HCT116 (cell line): ENCODE measurements around the gene YY2. TPM values are rescaled to one million over a fixed set of nuclear protein-coding genes. Genes with fewer than 3 reads are reported as not detected.
A peak's percentile ranks its signal among the peaks of the same experiment; 100 is the strongest.

Experiments used
- ATAC-seq: fragments of 200-7000 bp; cut with Tn5 transposase; 2 replicates; pipeline ENCODE4 v1.9.1; 2020; ENCODE audit warnings: mild to moderate bottlenecking, moderate library complexity
- BruUV-seq: library from RNA; stranded (reverse); fragments of 400-500 nt; replicated peaks from 2 replicates; lab custom pipeline; 2021; lab: Mats Ljungman, UMichigan
- CTCF ChIA-PET: fragments of 300-600 bp; sonication (Branson Sonifier 250); formaldehyde crosslinking; loops from one replicate; lab custom pipeline; 2021; ENCODE audit warnings: antibody characterized with exemption; lab: Charles Lee
- POLR2A ChIA-PET: fragments of 300-600, 350-600 bp; sonication (Branson Sonifier 250); formaldehyde crosslinking; loops from one replicate; lab custom pipeline; 2021; ENCODE audit warnings: antibody characterized with exemption; lab: Charles Lee
- RAD21 ChIA-PET, 2 experiments: fragments of 300-600 bp; sonication (Branson Sonifier 250); formaldehyde crosslinking; loops; one replicate each; lab custom pipeline; 2023; ENCODE audit warnings: low total read pairs in 2 of 2; ENCODE audit not compliant: uncharacterized antibody in 2 of 2, unreplicated experiment in 2 of 2, low non-redundant PET in 1 of 2; lab: Charles Lee
- DNase-seq: peaks from one replicate; pipeline ENCODE4 v3.0.0-alpha.2; 2010; ENCODE audit warnings: low read depth, low spot score
- H2AFZ ChIP-seq: fragments of 200-600 bp; shearing (Covaris generic), sonication (generic); 2 replicates; pipeline ENCODE4 v1.6.1; 2017; ENCODE audit warnings: low read depth, mixed run types, mixed read lengths, antibody characterized with exemption, low read length; ENCODE audit not compliant: poor library complexity, severe bottlenecking
- H3K27ac ChIP-seq: 2 replicates; pipeline ENCODE4 v1.5.1; 2012; ENCODE audit warnings: low read depth, low read length
- H3K27me3 ChIP-seq: fragments of 200-600 bp; sonication (generic); 2 replicates; pipeline ENCODE4 v1.6.1; 2016; ENCODE audit warnings: mixed run types, low read length, mixed read lengths; ENCODE audit not compliant: insufficient read depth
- H3K36me3 ChIP-seq, 2 experiments: fragments of 200-500 bp in 1 of 2; fragments of 200-600 bp in 1 of 2; sonication (Bioruptor generic) in 1 of 2; sonication (generic) in 1 of 2; 2 replicates each; pipeline versions ENCODE4 v1.5.1 to v1.6.1; 2014 to 2016; ENCODE audit warnings: low read length in 2 of 2, inconsistent platforms in 1 of 2, mixed read lengths in 1 of 2, mixed run types in 1 of 2; ENCODE audit not compliant: insufficient read depth in 2 of 2, control insufficient read depth in 1 of 2
- H3K4me1 ChIP-seq, 2 experiments: fragments of 200-600 bp in 1 of 2; sonication (generic) in 1 of 2; 2 replicates each; pipeline versions ENCODE4 v1.5.1 to v1.6.1; 2012 to 2017; ENCODE audit warnings: low read length in 2 of 2, inconsistent platforms in 1 of 2, mild to moderate bottlenecking in 1 of 2, mixed read lengths in 1 of 2, mixed run types in 1 of 2, moderate library complexity in 1 of 2; ENCODE audit not compliant: insufficient read depth in 2 of 2, control insufficient read depth in 1 of 2
- H3K4me2 ChIP-seq: fragments of 200-600 bp; sonication (generic); 2 replicates; pipeline ENCODE4 v1.6.1; 2017; ENCODE audit warnings: mixed run types, low read length, mixed read lengths
- H3K4me3 ChIP-seq, 2 experiments: fragments of 200-600 bp in 1 of 2; sonication (generic) in 1 of 2; replicated peaks in 1 of 2; 2 replicates each; pipeline ENCODE4 v1.5.1; 2011 to 2016; ENCODE audit warnings: low read length in 2 of 2, control low read depth in 1 of 2, low read depth in 1 of 2, mild to moderate bottlenecking in 1 of 2, mixed read lengths in 1 of 2, mixed run types in 1 of 2
- H3K79me2 ChIP-seq: fragments of 200-600 bp; sonication (generic); 2 replicates; pipeline ENCODE4 v1.6.1; 2017; ENCODE audit warnings: mild to moderate bottlenecking, mixed run types, low read length, moderate library complexity, mixed read lengths; ENCODE audit not compliant: insufficient read depth
- H3K9ac ChIP-seq: fragments of 200-600 bp; sonication (generic); 2 replicates; pipeline ENCODE4 v1.6.1; 2016; ENCODE audit warnings: low read length, mixed read lengths
- H3K9me2 ChIP-seq: fragments of 200-600 bp; sonication (generic), shearing (Covaris generic); 2 replicates; pipeline ENCODE4 v1.6.1; 2017; ENCODE audit warnings: mixed run types, mild to moderate bottlenecking, moderate library complexity; ENCODE audit not compliant: insufficient read depth
- H3K9me3 ChIP-seq, 2 experiments: fragments of 200-500 bp in 1 of 2; fragments of 200-600 bp in 1 of 2; sonication (Bioruptor generic) in 1 of 2; sonication (generic) in 1 of 2; 2 replicates each; pipeline ENCODE4 v1.6.1; 2014 to 2017; ENCODE audit warnings: low read length in 2 of 2, mixed read lengths in 2 of 2, inconsistent platforms in 1 of 2, low read depth in 1 of 2, mild to moderate bottlenecking in 1 of 2, mixed run types in 1 of 2, moderate library complexity in 1 of 2; ENCODE audit not compliant: control insufficient read depth in 1 of 2, insufficient read depth in 1 of 2
- H4K20me1 ChIP-seq: fragments of 200-600 bp; sonication (generic), shearing (Covaris generic); 2 replicates; pipeline ENCODE4 v1.6.1; 2017; ENCODE audit warnings: mixed run types, mild to moderate bottlenecking, moderate library complexity; ENCODE audit not compliant: insufficient read depth
- EZH2 ChIP-seq: fragments of 200-600 bp; sonication (generic); IDR thresholded peaks from 2 replicates; pipeline ENCODE4 v1.6.1; 2017; ENCODE audit warnings: antibody characterized with exemption, mixed run types
- EZH2phosphoT487 ChIP-seq: fragments of 200-600 bp; IDR thresholded peaks from 2 replicates; pipeline ENCODE4 v1.6.1; 2018; ENCODE audit warnings: antibody characterized with exemption, borderline replicate concordance
- RAD21 ChIP-seq: IDR thresholded peaks from 2 replicates; pipeline ENCODE4 v1.6.1; 2012; ENCODE audit warnings: low read depth, mild to moderate bottlenecking
- SRF ChIP-seq: IDR thresholded peaks from 2 replicates; pipeline ENCODE4 v1.6.1; 2012; ENCODE audit warnings: low read depth
- TCF7L2 ChIP-seq: IDR thresholded peaks from 2 replicates; pipeline ENCODE4 v1.7.0; 2011; ENCODE audit warnings: borderline replicate concordance, inconsistent platforms; ENCODE audit not compliant: insufficient read depth, insufficient read length; ENCODE audit errors: extremely low read depth
- ZFX ChIP-seq: fragments of 450-650 bp; IDR thresholded peaks from 2 replicates; pipeline ENCODE4 v1.6.1; 2017
- ZNF274 ChIP-seq: fragments of 200-500 bp; sonication (Bioruptor generic); IDR thresholded peaks from 2 replicates; pipeline ENCODE4 v1.6.1; 2014; ENCODE audit warnings: mild to moderate bottlenecking, low read depth, low read length, inconsistent platforms
- intact Hi-C: fragments of 100-400 bp; cut with micrococcal nuclease; formaldehyde crosslinking; loops from 2 replicates; pipeline ENCODE4 v1.10.0; 2022
- total RNA-seq: library from RNA; stranded (reverse); gene quantifications from one replicate; pipeline ENCODE4 v1.2.1, GENCODE V29; 2021; ENCODE audit not compliant: unreplicated experiment
- TF ChIP-seq, protein P1 (sequence below): IDR thresholded peaks from 2 replicates; pipeline ENCODE4 v1.6.1; 2012

YY2 gene
- total RNA-seq, 1 experiment from 2014 or later, result 2.7 TPM

GRCh38 chrX:21831496-21831895 is 24.3 kb upstream of the YY2 start:
- DNase-seq (no peak), ATAC-seq (no peak)
- H3K27ac ChIP-seq, result no peak overlapping the region
- TF ChIP-seq ZNF274, result no peak
- TF ChIP-seq SRF, result no peak
- no peak for TF ChIP-seq EZH2phosphoT487
- no peak for TF ChIP-seq ZFX
- no peak for TF ChIP-seq EZH2
- TF ChIP-seq TCF7L2, result no peak
- CTCF ChIA-PET, result no interaction called here
- BruUV-seq, result no TSS peak
- no peaks in the 10 kb centered on the region for H3K36me3 ChIP-seq
- intact Hi-C loops, result no loop called here
- no peak overlapping the region for H3K4me2 ChIP-seq
- POLR2A ChIA-PET, result no interaction called here
- no peaks in the 10 kb centered on the region for H3K27me3 ChIP-seq
- RAD21 ChIA-PET, result no interaction called here
- no peak overlapping the region for H3K4me3 ChIP-seq
- no peak overlapping the region for H3K9ac ChIP-seq
- no peaks in the 10 kb centered on the region for H3K79me2 ChIP-seq
- H3K4me1 ChIP-seq, result no peaks in the 10 kb centered on the region
- H3K9me2 ChIP-seq, result no peaks in the 10 kb centered on the region
- no peak overlapping the region for H2AFZ ChIP-seq
- no peaks in the 10 kb centered on the region for H4K20me1 ChIP-seq
- H3K9me3 ChIP-seq, result no peaks in the 10 kb centered on the region

GRCh38 chrX:21837056-21837455 is 18.7 kb upstream of the YY2 start:
- peaks cover 0 to 10% of the 10 kb centered on the region in 2 experiments; a peak in 1 of 4 replicates for H3K4me1 ChIP-seq
- no peaks in the 10 kb centered on the region for H3K27me3 ChIP-seq
- H3K27ac ChIP-seq, result no peak overlapping the region
- TF ChIP-seq RAD21, result 0 out of 2 replicates have a peak, but pooled peaks have one; percentile 23
- TF ChIP-seq, protein P1, sequence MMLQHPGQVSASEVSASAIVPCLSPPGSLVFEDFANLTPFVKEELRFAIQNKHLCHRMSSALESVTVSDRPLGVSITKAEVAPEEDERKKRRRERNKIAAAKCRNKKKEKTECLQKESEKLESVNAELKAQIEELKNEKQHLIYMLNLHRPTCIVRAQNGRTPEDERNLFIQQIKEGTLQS, result no peak
- TF ChIP-seq, all 23 proteins: peak for 1
- no peak for DNase-seq
- intact Hi-C loops, result no loop called here
- POLR2A ChIA-PET, result no interaction called here
- Histone ChIP-seq H3K4me2 (no peak overlapping the region), H3K4me3 (no peak overlapping the region), H2AFZ (no peak overlapping the region), H3K9me3 (no peaks in the 10 kb centered on the region), H3K9ac (no peak overlapping the region), H3K36me3 (no peaks in the 10 kb centered on the region), H3K9me2 (no peaks in the 10 kb centered on the region), H3K79me2 (peaks cover 17% of the 10 kb centered on the region), H4K20me1 (no peaks in the 10 kb centered on the region)
- CTCF ChIA-PET, result no interaction called here
- ATAC-seq, result no peak
- RAD21 ChIA-PET, result no interaction called here
- no TSS peak for BruUV-seq
